Measurements from ENCODE around the gene EOGT.

The EOGT gene

DNA sequence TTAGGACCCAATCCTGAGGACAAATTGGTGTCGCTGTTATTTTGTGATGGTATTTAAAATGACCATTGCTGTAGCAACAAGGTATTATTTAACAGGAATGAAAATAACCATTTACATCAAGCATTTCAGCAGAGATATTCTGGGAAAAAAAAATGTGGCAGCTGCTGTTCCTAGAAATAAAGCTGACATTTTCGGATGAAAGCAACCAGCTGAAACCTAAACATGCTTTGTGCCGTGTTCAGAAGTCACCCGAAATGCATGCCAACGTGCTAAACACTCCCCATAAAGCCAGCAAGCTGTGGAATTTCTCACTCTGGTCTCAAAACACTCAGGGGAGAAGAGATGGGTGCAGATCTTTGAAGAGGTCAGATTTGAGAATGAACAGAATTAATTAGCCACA is 49.6 kb downstream of the EOGT start:
- no peaks in the 10 kb centered on the region for H3K4me1 ChIP-seq (ENCODE audit: low read length)
- H3K27ac ChIP-seq (ENCODE audit: low read length): no peak overlapping the region
- no peaks in the 10 kb centered on the region for H3K36me3 ChIP-seq (replicated peaks; ENCODE audit: insufficient read depth, low read length)
- no peaks in the 10 kb centered on the region for H3K9me2 ChIP-seq (replicated peaks; ENCODE audit: insufficient read depth, low read length)
- no peak overlapping the region for H3K4me3 ChIP-seq (ENCODE audit: low read length)
- H3F3A ChIP-seq (ENCODE audit: insufficient read depth, low read length): no peaks in the 10 kb centered on the region
- no peak overlapping the region for H3K4me2 ChIP-seq (ENCODE audit: low read depth, low read length)
- no peak for DNase-seq
- no peaks in the 10 kb centered on the region for H4K20me1 ChIP-seq (ENCODE audit: insufficient read depth, low read length)
- no peak overlapping the region for H3K9ac ChIP-seq (ENCODE audit: low read length)
- H3K27me3 ChIP-seq (replicated peaks; ENCODE audit: insufficient read depth, low read length): no peaks in the 10 kb centered on the region
- no peak for TF ChIP-seq EZH2phosphoT487 (IDR thresholded peaks at IDR 0.05; ENCODE audit: low read length)
- TF ChIP-seq EZH2 (optimal IDR thresholded peaks at IDR 0.05; ENCODE audit: low read depth, low read length): no peak
- TF ChIP-seq, protein P1, sequence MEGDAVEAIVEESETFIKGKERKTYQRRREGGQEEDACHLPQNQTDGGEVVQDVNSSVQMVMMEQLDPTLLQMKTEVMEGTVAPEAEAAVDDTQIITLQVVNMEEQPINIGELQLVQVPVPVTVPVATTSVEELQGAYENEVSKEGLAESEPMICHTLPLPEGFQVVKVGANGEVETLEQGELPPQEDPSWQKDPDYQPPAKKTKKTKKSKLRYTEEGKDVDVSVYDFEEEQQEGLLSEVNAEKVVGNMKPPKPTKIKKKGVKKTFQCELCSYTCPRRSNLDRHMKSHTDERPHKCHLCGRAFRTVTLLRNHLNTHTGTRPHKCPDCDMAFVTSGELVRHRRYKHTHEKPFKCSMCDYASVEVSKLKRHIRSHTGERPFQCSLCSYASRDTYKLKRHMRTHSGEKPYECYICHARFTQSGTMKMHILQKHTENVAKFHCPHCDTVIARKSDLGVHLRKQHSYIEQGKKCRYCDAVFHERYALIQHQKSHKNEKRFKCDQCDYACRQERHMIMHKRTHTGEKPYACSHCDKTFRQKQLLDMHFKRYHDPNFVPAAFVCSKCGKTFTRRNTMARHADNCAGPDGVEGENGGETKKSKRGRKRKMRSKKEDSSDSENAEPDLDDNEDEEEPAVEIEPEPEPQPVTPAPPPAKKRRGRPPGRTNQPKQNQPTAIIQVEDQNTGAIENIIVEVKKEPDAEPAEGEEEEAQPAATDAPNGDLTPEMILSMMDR (IDR thresholded peaks at IDR 0.05; ENCODE audit: low read length): no peak
- H3K79me2 ChIP-seq (ENCODE audit: low read length): no peaks in the 10 kb centered on the region
- no peak overlapping the region for H2AFZ ChIP-seq (ENCODE audit: low read length)
- H3K9me3 ChIP-seq (replicated peaks; ENCODE audit: insufficient read depth, low read length): no peaks in the 10 kb centered on the region

- Histone ChIP-seq H3K9ac (ENCODE audit: low read length) (no peak overlapping the region), H3K79me2 (ENCODE audit: low read length) (no peaks in the 10 kb centered on the region), H3K36me3 (replicated peaks; ENCODE audit: insufficient read depth, low read length) (no peaks in the 10 kb centered on the region), H3K4me2 (ENCODE audit: low read depth, low read length) (no peak overlapping the region), H3K9me2 (replicated peaks; ENCODE audit: insufficient read depth, low read length) (no peaks in the 10 kb centered on the region), H3K27me3 (replicated peaks; ENCODE audit: insufficient read depth, low read length) (no peaks in the 10 kb centered on the region), H3K9me3 (replicated peaks; ENCODE audit: insufficient read depth, low read length) (no peaks in the 10 kb centered on the region), H2AFZ (ENCODE audit: low read length) (no peak overlapping the region), H4K20me1 (ENCODE audit: insufficient read depth, low read length) (no peaks in the 10 kb centered on the region), H3K4me1 (ENCODE audit: low read length) (no peaks in the 10 kb centered on the region), H3F3A (ENCODE audit: insufficient read depth, low read length) (no peaks in the 10 kb centered on the region), H3K4me3 (ENCODE audit: low read length) (no peak overlapping the region), H3K27ac (ENCODE audit: low read length) (no peak overlapping the region)
- no peak for DNase-seq
- TF ChIP-seq, protein P1 (IDR thresholded peaks at IDR 0.05; ENCODE audit: low read length): no peak
- TF ChIP-seq EZH2phosphoT487 (IDR thresholded peaks at IDR 0.05; ENCODE audit: low read length) (no peak), EZH2 (optimal IDR thresholded peaks at IDR 0.05; ENCODE audit: low read depth, low read length) (no peak)
Observed at GRCh38 chr3:68963376-68963775, 50.1 kb downstream of the EOGT start.

GRCh38 chr3:68958932-68959331 is 54.6 kb downstream of the EOGT start:
- no peaks in the 10 kb centered on the region for H3K9me3 ChIP-seq (replicated peaks; ENCODE audit: insufficient read depth, low read length)
- no peaks in the 10 kb centered on the region for H3K9me2 ChIP-seq (replicated peaks; ENCODE audit: insufficient read depth, low read length)
- no peak overlapping the region for H3K4me3 ChIP-seq (ENCODE audit: low read length)
- no peaks in the 10 kb centered on the region for H3K27me3 ChIP-seq (replicated peaks; ENCODE audit: insufficient read depth, low read length)
- no peak overlapping the region for H3K27ac ChIP-seq (ENCODE audit: low read length)
- no peak overlapping the region for H3K4me2 ChIP-seq (ENCODE audit: low read depth, low read length)
- no peak for DNase-seq
- H2AFZ ChIP-seq (ENCODE audit: low read length): no peak overlapping the region
- no peaks in the 10 kb centered on the region for H3K4me1 ChIP-seq (ENCODE audit: low read length)
- H3F3A ChIP-seq (ENCODE audit: insufficient read depth, low read length): no peaks in the 10 kb centered on the region
- no peaks in the 10 kb centered on the region for H3K79me2 ChIP-seq (ENCODE audit: low read length)
- TF ChIP-seq EZH2phosphoT487 (IDR thresholded peaks at IDR 0.05; ENCODE audit: low read length): no peak
- TF ChIP-seq, protein P1 (IDR thresholded peaks at IDR 0.05; ENCODE audit: low read length): no peak
- no peak for TF ChIP-seq EZH2 (optimal IDR thresholded peaks at IDR 0.05; ENCODE audit: low read depth, low read length)
- H3K9ac ChIP-seq (ENCODE audit: low read length): no peak overlapping the region
- no peaks in the 10 kb centered on the region for H3K36me3 ChIP-seq (replicated peaks; ENCODE audit: insufficient read depth, low read length)
- no peaks in the 10 kb centered on the region for H4K20me1 ChIP-seq (ENCODE audit: insufficient read depth, low read length)

Measured in MM.1S (cell line).